Neural cell (in vitro differentiated cells): ENCODE data around the gene METTL16.

Source experiments
- CTCF ChIP-seq: fragments of 450-650 bp; IDR thresholded peaks from 2 replicates; pipeline ENCODE4 v1.5.1; 2014; ENCODE audit warnings: antibody characterized with exemption, mild to moderate bottlenecking, moderate library complexity; ENCODE audit not compliant: poor library complexity, severe bottlenecking
- EP300 ChIP-seq: fragments of 450-650 bp; conservative IDR thresholded peaks from 2 replicates; pipeline ENCODE4 v1.6.1; 2014; ENCODE audit warnings: antibody characterized with exemption, mild to moderate bottlenecking, moderate library complexity; ENCODE audit not compliant: poor library complexity, severe bottlenecking
- EZH2 ChIP-seq: fragments of 200-600, 300-800 bp; shearing (Covaris generic), sonication (generic); IDR thresholded peaks from 2 replicates; pipeline ENCODE4 v1.6.1; 2014; ENCODE audit warnings: antibody characterized with exemption, low read length, borderline replicate concordance, mild to moderate bottlenecking; ENCODE audit not compliant: insufficient read depth, poor library complexity, severe bottlenecking
- MXI1 ChIP-seq: fragments of 450-650 bp; conservative IDR thresholded peaks from 2 replicates; pipeline ENCODE4 v1.6.1; 2014; ENCODE audit warnings: antibody characterized with exemption, mild to moderate bottlenecking; ENCODE audit not compliant: poor library complexity, severe bottlenecking
- POLR2AphosphoS5 ChIP-seq: IDR thresholded peaks from 2 replicates; pipeline ENCODE4 v1.6.1; 2012
- RAD21 ChIP-seq: fragments of 450-650 bp; conservative IDR thresholded peaks from 2 replicates; pipeline ENCODE4 v1.6.1; 2014; ENCODE audit warnings: antibody characterized with exemption, mild to moderate bottlenecking, moderate library complexity
- REST ChIP-seq: IDR thresholded peaks from 2 replicates; pipeline ENCODE4 v1.6.1; 2012; ENCODE audit warnings: borderline replicate concordance
- SMC3 ChIP-seq: fragments of 450-650 bp; conservative IDR thresholded peaks from 2 replicates; pipeline ENCODE4 v1.6.1; 2014; ENCODE audit warnings: antibody characterized with exemption, mild to moderate bottlenecking, moderate library complexity; ENCODE audit not compliant: poor library complexity

GRCh38 chr17:2400474-2400866, 111.2 kb downstream of the METTL16 start:
- no peak for TF ChIP-seq CTCF
- no peak for TF ChIP-seq RAD21
- TF ChIP-seq POLR2AphosphoS5: no peak
- TF ChIP-seq SMC3: no peak
- no peak for TF ChIP-seq REST
- no peak for TF ChIP-seq EZH2
- TF ChIP-seq EP300: no peak
- no peak for TF ChIP-seq MXI1
